Gastroesophageal sphincter (tissue), 3 donors: ENCODE results near the gene LPIN1.

Experiments
- CTCF ChIP-seq, 4 experiments: fragments of 200-600 bp in 2 of 4; fragments of 450-650 bp in 2 of 4; sonication (generic) in 1 of 4; IDR thresholded peaks; one replicate each; pipeline ENCODE4 v1.5.1; 2017 to 2019; ENCODE audit warnings: antibody characterized with exemption in 4 of 4, mild to moderate bottlenecking in 2 of 4, moderate library complexity in 2 of 4
- POLR2A ChIP-seq, 2 donors: fragments of 450-650 bp; IDR thresholded peaks; one replicate each; pipeline ENCODE4 v1.6.1; 2017; ENCODE audit warnings: antibody characterized with exemption in 2 of 2, mild to moderate bottlenecking in 2 of 2, moderate library complexity in 1 of 2
- POLR2AphosphoS5 ChIP-seq: sonication (generic); formaldehyde crosslinking; IDR thresholded peaks from one replicate; pipeline ENCODE4 v1.6.1; 2017; ENCODE audit warnings: antibody characterized with exemption

- TF ChIP-seq CTCF (IDR thresholded peaks at IDR 0.05) (no peak), POLR2AphosphoS5 (no peak), POLR2A (IDR thresholded peaks at IDR 0.05) (no peak)
Measured at GRCh38 chr2:11705063-11705462, 41.4 kb upstream of the LPIN1 start.
